ENCODE measurements around the gene CCM2.

Gene CCM2

DNA sequence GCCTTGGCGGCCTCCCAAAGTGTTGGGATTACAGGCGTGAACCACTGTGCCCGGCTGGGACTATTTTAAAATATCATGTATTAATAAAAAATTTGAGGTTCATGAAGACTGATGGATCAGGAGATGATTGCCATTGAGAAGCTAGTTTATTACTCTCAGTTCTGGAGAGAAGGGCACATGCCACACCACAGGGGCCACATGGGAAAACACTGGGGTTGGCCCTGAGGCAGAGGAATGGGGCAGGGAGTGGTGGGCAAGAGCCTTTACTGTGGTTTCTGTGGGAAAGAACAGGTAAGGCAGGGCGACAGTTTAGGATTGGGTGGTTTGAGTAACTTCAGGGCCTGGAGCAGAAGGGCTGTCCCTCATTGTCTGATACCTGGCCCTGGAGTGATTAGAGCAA lies 118.3 kb downstream of the CCM2 start:
- DNase-seq: no peak
- Mint-ChIP-seq H3K36me3 (ENCODE audit: low read depth) (no peaks in the 10 kb centered on the region), H3K4me3 (no peak overlapping the region), H3K9me3 (no peaks in the 10 kb centered on the region), H3K27me3 (no peaks in the 10 kb centered on the region), H3K4me1 (ENCODE audit: low read depth) (peaks cover 9% of the 10 kb centered on the region), H3K27ac (no peak overlapping the region)

DNA sequence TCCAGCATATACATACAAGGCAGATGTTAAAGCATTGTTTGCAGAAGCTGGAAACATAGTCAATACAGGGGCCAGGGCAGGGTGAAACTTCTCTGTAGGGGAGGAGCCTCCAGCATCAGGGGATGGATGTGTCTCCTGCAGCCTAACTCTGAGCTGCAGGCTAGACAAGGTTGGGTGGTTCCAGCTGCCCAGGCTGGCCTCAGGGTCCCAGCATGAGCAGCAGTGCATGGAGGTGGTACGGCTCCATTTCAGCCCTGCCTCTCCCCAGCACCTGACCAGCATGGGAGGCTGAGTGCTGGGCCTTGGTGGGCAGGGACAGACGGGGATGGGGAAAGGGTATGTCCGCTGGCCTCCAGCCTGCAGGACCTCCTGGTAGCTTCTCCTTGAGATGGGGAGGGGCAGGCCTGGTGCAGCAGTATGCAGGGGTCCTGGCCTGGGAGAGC lies 118.9 kb downstream of the CCM2 start:
- Mint-ChIP-seq H3K4me3 (no peak overlapping the region), H3K9me3 (no peaks in the 10 kb centered on the region), H3K27me3 (no peaks in the 10 kb centered on the region), H3K36me3 (ENCODE audit: low read depth) (no peaks in the 10 kb centered on the region), H3K4me1 (ENCODE audit: low read depth) (peaks cover 14% of the 10 kb centered on the region), H3K27ac (no peak overlapping the region)
- DNase-seq: no peak

DNA sequence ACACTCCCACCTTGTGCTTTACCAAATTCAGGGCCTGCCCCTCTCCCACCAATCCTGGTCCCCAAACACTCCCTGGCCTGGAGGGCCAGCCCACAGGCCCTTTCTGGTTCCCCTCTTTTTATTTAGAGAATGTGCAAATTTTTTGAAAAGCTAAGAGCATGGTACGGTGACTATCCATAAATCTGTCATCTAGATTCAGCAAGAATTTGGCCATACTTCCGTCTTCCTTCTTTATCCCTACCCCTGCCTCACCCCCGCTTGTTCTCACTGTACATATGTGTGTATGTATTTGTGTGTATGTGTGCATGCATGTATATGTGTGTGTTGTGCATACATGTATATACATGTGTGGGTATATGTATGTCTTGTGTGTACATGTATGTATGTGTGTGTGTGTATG lies 119.5 kb downstream of the CCM2 start:
- no peaks in the 10 kb centered on the region for H3K9me3 Mint-ChIP-seq
- H3K4me1 Mint-ChIP-seq (ENCODE audit: low read depth): peaks cover 14% of the 10 kb centered on the region
- no peaks in the 10 kb centered on the region for H3K36me3 Mint-ChIP-seq (ENCODE audit: low read depth)
- DNase-seq: no peak
- no peak overlapping the region for H3K4me3 Mint-ChIP-seq
- no peak overlapping the region for H3K27ac Mint-ChIP-seq
- H3K27me3 Mint-ChIP-seq: no peaks in the 10 kb centered on the region

DNA sequence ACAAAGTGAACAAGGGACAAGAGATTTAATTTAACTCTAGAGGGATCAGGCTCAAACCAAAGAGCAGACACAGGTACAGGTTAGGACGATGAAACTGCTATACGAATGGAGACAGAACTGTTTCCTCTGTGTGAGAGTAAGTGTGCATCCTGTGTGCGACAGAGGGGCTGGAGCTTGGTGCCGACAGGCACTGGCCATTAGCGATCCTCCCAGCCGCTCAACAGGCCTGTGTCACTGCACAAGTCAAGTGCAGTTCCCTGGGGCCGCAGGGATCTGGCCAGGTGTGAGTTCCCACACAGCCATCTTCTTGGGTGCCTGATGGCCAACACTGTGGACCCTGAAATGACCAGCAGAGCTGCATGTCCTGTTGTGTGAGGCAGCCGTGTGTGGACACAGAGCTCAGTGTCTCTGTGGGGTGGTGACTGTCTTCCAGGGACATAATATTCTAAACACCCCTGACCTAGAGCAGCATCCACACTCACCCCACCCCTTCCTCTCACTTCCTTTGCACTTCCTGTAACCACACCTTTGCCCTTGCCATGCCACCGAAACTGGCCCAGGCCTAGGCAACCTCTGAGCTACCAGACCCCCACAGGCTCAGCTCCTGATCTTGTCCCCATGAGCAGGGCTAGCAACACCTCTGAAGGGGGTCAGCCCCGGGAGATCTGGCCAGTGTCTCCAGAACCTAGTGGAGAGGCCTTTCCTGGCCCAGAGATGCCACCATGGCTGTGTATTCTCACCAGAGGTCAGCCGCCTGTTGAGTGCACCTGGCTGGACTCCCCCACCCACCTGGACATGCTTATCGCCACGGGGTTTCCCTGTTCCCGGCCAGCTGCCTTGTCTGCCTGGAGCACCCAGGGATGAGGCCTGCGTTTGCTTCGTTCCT lies 123.2 kb downstream of the CCM2 start:
- DNase-seq: peak; percentile 47
- peaks cover 14% of the 10 kb centered on the region for H3K4me1 Mint-ChIP-seq (ENCODE audit: low read depth)
- no peaks in the 10 kb centered on the region for H3K27me3 Mint-ChIP-seq
- no peaks in the 10 kb centered on the region for H3K9me3 Mint-ChIP-seq
- no peaks in the 10 kb centered on the region for H3K36me3 Mint-ChIP-seq (ENCODE audit: low read depth)
- H3K27ac Mint-ChIP-seq: peak overlapping the region; percentile 92
- H3K4me3 Mint-ChIP-seq: no peak overlapping the region

DNA sequence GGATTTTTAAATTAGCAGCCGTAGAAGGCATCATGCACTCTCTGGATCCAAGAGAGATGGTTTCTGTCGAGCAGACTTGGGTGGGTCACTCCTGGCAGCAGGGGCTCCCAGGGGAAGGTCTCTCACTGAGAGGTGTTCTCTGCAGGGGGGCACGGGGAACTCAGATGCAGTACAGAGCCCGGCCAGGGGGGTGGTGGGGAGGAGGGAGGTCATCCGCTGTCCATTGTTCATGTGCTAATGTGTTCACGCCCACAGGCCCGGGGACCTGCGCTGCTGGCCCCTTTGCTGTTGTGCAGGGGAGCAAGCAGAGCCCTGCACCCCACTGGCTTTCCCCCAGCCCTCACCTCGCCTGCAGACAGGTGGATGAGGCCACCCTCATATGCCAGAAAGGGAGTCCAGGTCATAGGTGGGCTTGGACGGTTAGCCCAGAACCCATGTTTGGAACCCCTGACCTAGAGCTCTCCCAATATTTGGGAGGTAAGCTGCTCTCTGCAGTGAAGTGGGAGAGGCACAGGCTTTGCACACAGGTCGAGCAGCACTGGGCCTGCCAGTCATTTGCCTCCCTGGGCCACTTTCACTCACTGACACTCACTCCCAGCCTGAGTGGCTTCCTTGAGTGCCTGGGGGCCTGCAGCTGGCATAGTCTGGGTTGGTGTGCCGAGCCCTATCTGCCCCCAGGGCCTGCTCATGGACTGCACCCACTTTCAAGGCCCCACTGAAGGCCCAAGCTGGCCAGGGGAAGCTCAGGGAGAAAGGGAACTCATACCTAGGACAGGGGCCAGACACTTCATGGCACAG lies 124.1 kb downstream of the CCM2 start:
- no peaks in the 10 kb centered on the region for H3K36me3 Mint-ChIP-seq (ENCODE audit: low read depth)
- no peak overlapping the region for H3K27ac Mint-ChIP-seq
- no peak overlapping the region for H3K4me3 Mint-ChIP-seq
- DNase-seq: no peak
- no peaks in the 10 kb centered on the region for H3K27me3 Mint-ChIP-seq
- H3K9me3 Mint-ChIP-seq: no peaks in the 10 kb centered on the region
- peaks cover 14% of the 10 kb centered on the region for H3K4me1 Mint-ChIP-seq (ENCODE audit: low read depth)

DNA sequence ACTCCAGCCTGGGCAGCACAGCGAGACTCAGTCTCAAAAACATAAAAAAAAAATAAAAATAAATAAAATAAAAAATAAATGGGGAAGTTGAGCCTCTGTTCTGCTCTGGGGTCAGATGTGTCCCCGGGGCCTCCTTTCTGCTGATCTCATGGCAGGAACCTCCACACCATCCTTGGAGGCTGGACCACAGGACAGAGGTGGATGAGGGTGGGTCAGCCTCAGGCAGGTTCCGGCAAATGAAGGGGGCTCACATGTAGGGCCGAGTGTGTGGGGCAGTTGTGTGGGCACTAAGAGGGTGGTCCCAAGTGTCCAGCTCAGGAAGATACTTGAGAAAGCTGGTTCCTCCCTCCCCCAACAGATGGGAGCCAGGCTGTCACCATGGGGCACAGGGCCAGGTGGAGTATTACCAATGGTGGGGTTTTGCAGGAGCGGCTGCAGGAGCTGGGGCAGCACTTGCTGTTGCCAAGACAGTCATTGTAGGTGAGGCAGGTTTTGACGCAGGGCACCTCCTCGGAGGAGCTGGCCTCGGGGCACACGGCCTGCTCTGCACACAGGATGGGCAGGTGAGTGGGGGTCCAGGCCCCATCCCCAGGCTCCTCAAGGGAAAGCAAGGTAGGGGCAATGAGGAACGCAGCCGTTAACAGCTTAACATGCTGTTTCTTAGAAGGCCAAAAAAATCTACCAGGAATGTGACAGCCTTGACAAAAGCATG lies 125.3 kb downstream of the CCM2 start:
- DNase-seq: no peak
- H3K4me1 Mint-ChIP-seq (ENCODE audit: low read depth): peaks cover 14% of the 10 kb centered on the region
- no peak overlapping the region for H3K27ac Mint-ChIP-seq
- no peak overlapping the region for H3K4me3 Mint-ChIP-seq
- H3K27me3 Mint-ChIP-seq: no peaks in the 10 kb centered on the region
- H3K36me3 Mint-ChIP-seq (ENCODE audit: low read depth): no peaks in the 10 kb centered on the region
- H3K9me3 Mint-ChIP-seq: no peaks in the 10 kb centered on the region
